ENCODE measurements around the gene ACTR5.

Gene ACTR5

GRCh38 chr20:38798266-38798665, 50.0 kb downstream of the ACTR5 start:
- no peak for DNase-seq (ENCODE audit: insufficient read length)
- no peak for FAIRE-seq
- no peak for TF ChIP-seq TAF1 (IDR thresholded peaks at IDR 0.05; ENCODE audit: borderline replicate concordance, low read depth, low read length)
- TF ChIP-seq POLR2AphosphoS5 (IDR thresholded peaks at IDR 0.05; ENCODE audit: low read depth, low read length) = no peak
- TF ChIP-seq POLR2A (IDR thresholded peaks at IDR 0.05; ENCODE audit: low read depth, low read length) = no peak

- DNase-seq (ENCODE audit: insufficient read length) = no peak
- FAIRE-seq = no peak
- no peak for TF ChIP-seq POLR2A (IDR thresholded peaks at IDR 0.05; ENCODE audit: low read depth, low read length)
- TF ChIP-seq POLR2AphosphoS5 (IDR thresholded peaks at IDR 0.05; ENCODE audit: low read depth, low read length) = no peak
- no peak for TF ChIP-seq TAF1 (IDR thresholded peaks at IDR 0.05; ENCODE audit: borderline replicate concordance, low read depth, low read length)
Measured at GRCh38 chr20:38799203-38799602, 50.9 kb downstream of the ACTR5 start.

- no peak for DNase-seq (ENCODE audit: insufficient read length)
- no peak for FAIRE-seq
- TF ChIP-seq POLR2A (IDR thresholded peaks at IDR 0.05; ENCODE audit: low read depth, low read length) (no peak), POLR2AphosphoS5 (IDR thresholded peaks at IDR 0.05; ENCODE audit: low read depth, low read length) (no peak), TAF1 (IDR thresholded peaks at IDR 0.05; ENCODE audit: borderline replicate concordance, low read depth, low read length) (no peak)
Measured at GRCh38 chr20:38800882-38801281, 52.6 kb downstream of the ACTR5 start.

DNA sequence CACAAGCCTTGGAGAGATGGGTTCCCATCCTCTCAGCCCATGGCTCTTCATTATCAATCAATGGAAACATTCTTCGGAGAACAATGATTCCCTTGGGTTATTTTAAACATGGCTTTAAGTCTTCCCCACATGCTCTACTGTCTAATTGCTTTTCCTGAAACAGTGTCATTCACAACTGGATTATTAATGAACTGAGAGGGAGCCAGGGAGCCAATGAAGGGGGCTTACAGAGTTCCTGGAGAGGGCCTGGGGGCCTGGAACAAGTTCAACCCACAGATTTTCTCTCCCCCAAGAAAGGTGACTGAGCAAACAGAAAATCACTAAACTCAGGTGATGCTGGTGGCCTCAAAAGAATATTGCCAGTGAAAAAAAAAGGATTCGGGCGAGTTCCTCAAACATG, 56.0 kb downstream of the ACTR5 start:
- DNase-seq (ENCODE audit: insufficient read length) (no peak), FAIRE-seq (no peak)
- TF ChIP-seq TAF1 (IDR thresholded peaks at IDR 0.05; ENCODE audit: borderline replicate concordance, low read depth, low read length) (no peak), POLR2AphosphoS5 (IDR thresholded peaks at IDR 0.05; ENCODE audit: low read depth, low read length) (no peak), POLR2A (IDR thresholded peaks at IDR 0.05; ENCODE audit: low read depth, low read length) (no peak)

DNA sequence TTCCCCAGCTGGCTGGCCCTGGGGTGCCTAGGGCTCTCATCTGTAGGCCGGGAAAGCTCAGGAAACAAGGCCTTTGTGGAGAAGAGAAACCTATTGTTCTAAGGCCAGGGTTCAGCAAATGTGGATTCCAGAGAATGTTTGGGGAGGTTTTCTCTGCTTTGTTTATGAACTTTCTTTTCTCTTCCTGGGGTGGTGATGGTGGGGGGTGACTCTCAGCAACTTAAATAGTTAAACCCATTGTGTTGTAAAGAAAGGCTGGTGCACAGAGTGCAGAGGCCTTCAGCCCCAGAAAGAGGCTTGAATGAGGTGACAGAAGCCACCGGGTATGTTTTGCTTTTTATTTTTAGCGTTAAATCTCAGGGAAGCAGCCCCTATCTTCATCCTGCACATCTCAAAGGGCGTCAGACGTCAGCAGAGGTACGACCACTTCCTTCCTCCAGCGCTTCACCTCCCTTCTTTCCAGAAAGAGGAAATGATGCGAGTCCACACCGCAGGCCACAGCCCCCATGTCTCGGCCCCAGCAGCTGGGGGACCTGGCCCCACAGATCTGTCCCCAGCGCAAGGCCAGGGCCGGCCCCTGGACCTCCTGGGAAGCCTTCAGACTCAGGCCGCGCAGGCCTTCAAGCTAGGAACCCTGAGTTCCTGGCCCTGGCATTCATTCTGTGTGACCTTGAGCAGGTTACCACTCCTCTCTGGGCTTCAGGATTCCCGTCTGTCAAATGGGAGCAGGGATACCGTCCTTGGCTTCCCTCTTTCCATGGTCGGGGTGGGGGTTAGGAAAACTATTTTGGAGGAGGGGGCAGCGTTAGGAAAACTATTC, 56.6 kb downstream of the ACTR5 start:
- peak; percentile 40 for DNase-seq (ENCODE audit: insufficient read length)
- peak; percentile 79 for FAIRE-seq
- no peak for TF ChIP-seq POLR2A (IDR thresholded peaks at IDR 0.05; ENCODE audit: low read depth, low read length)
- TF ChIP-seq POLR2AphosphoS5 (IDR thresholded peaks at IDR 0.05; ENCODE audit: low read depth, low read length) = no peak
- TF ChIP-seq TAF1 (IDR thresholded peaks at IDR 0.05; ENCODE audit: borderline replicate concordance, low read depth, low read length) = no peak

GRCh38 chr20:38805502-38805957, 57.3 kb downstream of the ACTR5 start, which contains the start of gene PPP1R16B:
Gene PPP1R16B, plus strand, starts transcription at chr20:38805697. Its CDS starts 30,229 bp downstream, at chr20:38835926.
- DNase-seq (ENCODE audit: insufficient read length) (peak; percentile 70), FAIRE-seq (peak; percentile 93)
- peak; percentile 84 for TF ChIP-seq POLR2AphosphoS5 (IDR thresholded peaks at IDR 0.05; ENCODE audit: low read depth, low read length)
- peak; percentile 88; the same call in 1 of the 2 replicates for TF ChIP-seq POLR2A (IDR thresholded peaks at IDR 0.05; ENCODE audit: low read depth, low read length)
- TF ChIP-seq TAF1 (IDR thresholded peaks at IDR 0.05; ENCODE audit: borderline replicate concordance, low read depth, low read length) = peak; percentile 95

- peak; percentile 42 for FAIRE-seq
- peak; percentile 36 for DNase-seq (ENCODE audit: insufficient read length)
- TF ChIP-seq POLR2AphosphoS5 (IDR thresholded peaks at IDR 0.05; ENCODE audit: low read depth, low read length) = no peak
- no peak for TF ChIP-seq POLR2A (IDR thresholded peaks at IDR 0.05; ENCODE audit: low read depth, low read length)
- no peak for TF ChIP-seq TAF1 (IDR thresholded peaks at IDR 0.05; ENCODE audit: borderline replicate concordance, low read depth, low read length)
Measured at GRCh38 chr20:38805958-38806854, 57.9 kb downstream of the ACTR5 start.

- TF ChIP-seq POLR2A (IDR thresholded peaks at IDR 0.05; ENCODE audit: low read depth, low read length) = peak; percentile 70; the same call in 1 of the 2 replicates
- peak; percentile 69; the same call in 1 of the 2 replicates for TF ChIP-seq POLR2AphosphoS5 (IDR thresholded peaks at IDR 0.05; ENCODE audit: low read depth, low read length)
- TF ChIP-seq TAF1 (IDR thresholded peaks at IDR 0.05; ENCODE audit: borderline replicate concordance, low read depth, low read length) = 0 out of 2 replicates have a peak, but pooled peaks have one; percentile 37
- DNase-seq (ENCODE audit: insufficient read length) (peak; percentile 32), FAIRE-seq (peak; percentile 40)
Measured at GRCh38 chr20:38806855-38807655, 58.8 kb downstream of the ACTR5 start.

GRCh38 chr20:38809942-38810341, 61.7 kb downstream of the ACTR5 start:
- FAIRE-seq (no peak), DNase-seq (ENCODE audit: insufficient read length) (no peak)
- no peak for TF ChIP-seq POLR2AphosphoS5 (IDR thresholded peaks at IDR 0.05; ENCODE audit: low read depth, low read length)
- TF ChIP-seq TAF1 (IDR thresholded peaks at IDR 0.05; ENCODE audit: borderline replicate concordance, low read depth, low read length) = no peak
- no peak; the same call in 1 of the 2 replicates for TF ChIP-seq POLR2A (IDR thresholded peaks at IDR 0.05; ENCODE audit: low read depth, low read length)

GRCh38 chr20:38810926-38811630, 62.8 kb downstream of the ACTR5 start:
- FAIRE-seq (peak; percentile 70), DNase-seq (ENCODE audit: insufficient read length) (no peak)
- TF ChIP-seq TAF1 (IDR thresholded peaks at IDR 0.05; ENCODE audit: borderline replicate concordance, low read depth, low read length) (no peak), POLR2AphosphoS5 (IDR thresholded peaks at IDR 0.05; ENCODE audit: low read depth, low read length) (no peak)

Measured in GM12892 (cell line).